Measurements from ENCODE around the gene PRTN3.

DNA sequence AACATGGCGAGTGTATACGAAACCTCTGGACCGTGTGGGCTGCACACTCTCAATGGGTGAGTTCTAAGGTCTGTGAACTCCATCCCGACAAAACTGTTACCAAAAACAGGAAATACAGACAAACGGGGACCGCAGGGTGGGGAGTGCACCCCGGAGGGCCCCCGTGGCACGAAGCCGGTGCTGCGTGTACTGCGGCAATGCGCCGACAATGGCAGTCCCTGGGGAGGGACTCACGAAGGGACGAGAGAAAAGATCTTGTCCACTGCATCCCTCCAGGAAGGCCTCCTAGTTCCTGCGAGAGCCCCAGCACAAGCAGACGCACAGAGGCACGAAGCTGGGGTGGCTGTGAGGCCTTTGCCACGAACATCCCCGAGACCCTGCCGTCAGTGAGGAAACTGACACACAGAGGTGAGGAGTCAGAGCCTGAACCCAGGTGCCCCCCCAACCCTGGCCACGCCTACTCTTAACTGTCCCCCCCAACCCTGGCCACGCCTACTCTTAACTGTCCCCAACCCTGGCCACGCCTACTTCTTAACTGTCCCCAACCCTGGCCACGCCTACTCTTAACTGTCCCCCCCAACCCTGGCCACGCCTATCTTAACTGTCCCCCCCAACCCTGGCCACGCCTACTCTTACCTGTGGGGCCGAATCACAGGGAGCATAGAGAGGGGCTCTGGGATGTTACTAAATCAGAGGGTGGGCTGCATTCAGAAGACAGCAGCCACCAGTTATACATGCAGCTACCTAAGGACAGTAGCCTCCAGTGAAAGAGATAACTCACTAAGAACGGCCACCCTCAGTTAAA lies 48.0 kb downstream of the PRTN3 start:
- TF ChIP-seq CTCF (optimal IDR thresholded peaks at IDR 0.05 in 1 of 3, IDR thresholded peaks at IDR 0.05 in 1 of 3, conservative IDR thresholded peaks at IDR 0.05 in 1 of 3; ENCODE audit: extremely low read depth in 1 of 3, insufficient read depth in 2 of 3, low read length in 3 of 3), result no peak
- TF ChIP-seq EZH2 (IDR thresholded peaks at IDR 0.05; ENCODE audit: low read length), result no peak
